ENCODE data around the gene DPM3. TPM values are rescaled to one million over a fixed set of nuclear protein-coding genes. Genes with fewer than 3 reads are reported as not detected.

Gene DPM3
- total and polyA plus RNA-seq, 2 of the 13 experiments (the other 11 are each of a cell fraction or from before 2014, with no cell fraction given): 23.2 to 53.4 TPM

GRCh38 chr1:155135415-155136028 is 4.8 kb downstream of the DPM3 start, which contains the start of gene SLC50A1 (continued):
- TF ChIP-seq, protein P1, sequence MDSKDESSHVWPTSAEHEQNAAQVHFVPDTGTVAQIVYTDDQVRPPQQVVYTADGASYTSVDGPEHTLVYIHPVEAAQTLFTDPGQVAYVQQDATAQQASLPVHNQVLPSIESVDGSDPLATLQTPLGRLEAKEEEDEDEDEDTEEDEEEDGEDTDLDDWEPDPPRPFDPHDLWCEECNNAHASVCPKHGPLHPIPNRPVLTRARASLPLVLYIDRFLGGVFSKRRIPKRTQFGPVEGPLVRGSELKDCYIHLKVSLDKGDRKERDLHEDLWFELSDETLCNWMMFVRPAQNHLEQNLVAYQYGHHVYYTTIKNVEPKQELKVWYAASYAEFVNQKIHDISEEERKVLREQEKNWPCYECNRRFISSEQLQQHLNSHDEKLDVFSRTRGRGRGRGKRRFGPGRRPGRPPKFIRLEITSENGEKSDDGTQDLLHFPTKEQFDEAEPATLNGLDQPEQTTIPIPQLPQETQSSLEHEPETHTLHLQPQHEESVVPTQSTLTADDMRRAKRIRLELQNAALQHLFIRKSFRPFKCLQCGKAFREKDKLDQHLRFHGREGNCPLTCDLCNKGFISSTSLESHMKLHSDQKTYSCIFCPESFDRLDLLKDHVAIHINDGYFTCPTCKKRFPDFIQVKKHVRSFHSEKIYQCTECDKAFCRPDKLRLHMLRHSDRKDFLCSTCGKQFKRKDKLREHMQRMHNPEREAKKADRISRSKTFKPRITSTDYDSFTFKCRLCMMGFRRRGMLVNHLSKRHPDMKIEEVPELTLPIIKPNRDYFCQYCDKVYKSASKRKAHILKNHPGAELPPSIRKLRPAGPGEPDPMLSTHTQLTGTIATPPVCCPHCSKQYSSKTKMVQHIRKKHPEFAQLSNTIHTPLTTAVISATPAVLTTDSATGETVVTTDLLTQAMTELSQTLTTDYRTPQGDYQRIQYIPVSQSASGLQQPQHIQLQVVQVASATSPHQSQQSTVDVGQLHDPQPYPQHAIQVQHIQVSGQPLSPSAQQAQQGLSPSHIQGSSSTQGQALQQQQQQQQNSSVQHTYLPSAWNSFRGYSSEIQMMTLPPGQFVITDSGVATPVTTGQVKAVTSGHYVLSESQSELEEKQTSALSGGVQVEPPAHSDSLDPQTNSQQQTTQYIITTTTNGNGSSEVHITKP (CRISPR knock-in tag; IDR thresholded peaks at IDR 0.05; ENCODE audit: low read depth): no peak
- 0 out of 2 replicates have a peak, but pooled peaks have one; percentile 44 for TF ChIP-seq PAWR (CRISPR knock-in tag; IDR thresholded peaks at IDR 0.05; ENCODE audit: borderline replicate concordance)
- TF ChIP-seq ZEB1 (IDR thresholded peaks at IDR 0.05; ENCODE audit: insufficient replicate concordance, low read depth): no peak
- TF ChIP-seq ZNF589 (CRISPR knock-in tag; conservative IDR thresholded peaks at IDR 0.05): peak; percentile 34; the same call in 1 of the 2 replicates
- no peak for TF ChIP-seq ATM (IDR thresholded peaks at IDR 0.05; ENCODE audit: borderline replicate concordance)
- TF ChIP-seq ZNF562 (CRISPR knock-in tag; IDR thresholded peaks at IDR 0.05; ENCODE audit: borderline replicate concordance): no peak
- TF ChIP-seq THRA (CRISPR knock-in tag; IDR thresholded peaks at IDR 0.05; ENCODE audit: borderline replicate concordance): no peak; the same call in none of the 2 replicates
- TF ChIP-seq ELF4 (CRISPR knock-in tag; IDR thresholded peaks at IDR 0.05; ENCODE audit: borderline replicate concordance): 0 out of 2 replicates have a peak, but pooled peaks have one; percentile 21
- no peak for TF ChIP-seq NPAS2 (CRISPR knock-in tag; IDR thresholded peaks at IDR 0.05; ENCODE audit: borderline replicate concordance)
- TF ChIP-seq CBX1 (IDR thresholded peaks at IDR 0.05; ENCODE audit: low read depth): no peak
- no peak for TF ChIP-seq GPBP1L1 (CRISPR knock-in tag; IDR thresholded peaks at IDR 0.05)
- TF ChIP-seq ZNF256 (CRISPR knock-in tag; conservative IDR thresholded peaks at IDR 0.05): 0 out of 2 replicates have a peak, but pooled peaks have one; percentile 69
- TF ChIP-seq, protein P2, sequence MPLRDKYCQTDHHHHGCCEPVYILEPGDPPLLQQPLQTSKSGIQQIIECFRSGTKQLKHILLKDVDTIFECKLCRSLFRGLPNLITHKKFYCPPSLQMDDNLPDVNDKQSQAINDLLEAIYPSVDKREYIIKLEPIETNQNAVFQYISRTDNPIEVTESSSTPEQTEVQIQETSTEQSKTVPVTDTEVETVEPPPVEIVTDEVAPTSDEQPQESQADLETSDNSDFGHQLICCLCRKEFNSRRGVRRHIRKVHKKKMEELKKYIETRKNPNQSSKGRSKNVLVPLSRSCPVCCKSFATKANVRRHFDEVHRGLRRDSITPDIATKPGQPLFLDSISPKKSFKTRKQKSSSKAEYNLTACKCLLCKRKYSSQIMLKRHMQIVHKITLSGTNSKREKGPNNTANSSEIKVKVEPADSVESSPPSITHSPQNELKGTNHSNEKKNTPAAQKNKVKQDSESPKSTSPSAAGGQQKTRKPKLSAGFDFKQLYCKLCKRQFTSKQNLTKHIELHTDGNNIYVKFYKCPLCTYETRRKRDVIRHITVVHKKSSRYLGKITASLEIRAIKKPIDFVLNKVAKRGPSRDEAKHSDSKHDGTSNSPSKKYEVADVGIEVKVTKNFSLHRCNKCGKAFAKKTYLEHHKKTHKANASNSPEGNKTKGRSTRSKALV (CRISPR knock-in tag; IDR thresholded peaks at IDR 0.05): peak; percentile 75; the same call in 1 of the 2 replicates
- TF ChIP-seq, protein P3, sequence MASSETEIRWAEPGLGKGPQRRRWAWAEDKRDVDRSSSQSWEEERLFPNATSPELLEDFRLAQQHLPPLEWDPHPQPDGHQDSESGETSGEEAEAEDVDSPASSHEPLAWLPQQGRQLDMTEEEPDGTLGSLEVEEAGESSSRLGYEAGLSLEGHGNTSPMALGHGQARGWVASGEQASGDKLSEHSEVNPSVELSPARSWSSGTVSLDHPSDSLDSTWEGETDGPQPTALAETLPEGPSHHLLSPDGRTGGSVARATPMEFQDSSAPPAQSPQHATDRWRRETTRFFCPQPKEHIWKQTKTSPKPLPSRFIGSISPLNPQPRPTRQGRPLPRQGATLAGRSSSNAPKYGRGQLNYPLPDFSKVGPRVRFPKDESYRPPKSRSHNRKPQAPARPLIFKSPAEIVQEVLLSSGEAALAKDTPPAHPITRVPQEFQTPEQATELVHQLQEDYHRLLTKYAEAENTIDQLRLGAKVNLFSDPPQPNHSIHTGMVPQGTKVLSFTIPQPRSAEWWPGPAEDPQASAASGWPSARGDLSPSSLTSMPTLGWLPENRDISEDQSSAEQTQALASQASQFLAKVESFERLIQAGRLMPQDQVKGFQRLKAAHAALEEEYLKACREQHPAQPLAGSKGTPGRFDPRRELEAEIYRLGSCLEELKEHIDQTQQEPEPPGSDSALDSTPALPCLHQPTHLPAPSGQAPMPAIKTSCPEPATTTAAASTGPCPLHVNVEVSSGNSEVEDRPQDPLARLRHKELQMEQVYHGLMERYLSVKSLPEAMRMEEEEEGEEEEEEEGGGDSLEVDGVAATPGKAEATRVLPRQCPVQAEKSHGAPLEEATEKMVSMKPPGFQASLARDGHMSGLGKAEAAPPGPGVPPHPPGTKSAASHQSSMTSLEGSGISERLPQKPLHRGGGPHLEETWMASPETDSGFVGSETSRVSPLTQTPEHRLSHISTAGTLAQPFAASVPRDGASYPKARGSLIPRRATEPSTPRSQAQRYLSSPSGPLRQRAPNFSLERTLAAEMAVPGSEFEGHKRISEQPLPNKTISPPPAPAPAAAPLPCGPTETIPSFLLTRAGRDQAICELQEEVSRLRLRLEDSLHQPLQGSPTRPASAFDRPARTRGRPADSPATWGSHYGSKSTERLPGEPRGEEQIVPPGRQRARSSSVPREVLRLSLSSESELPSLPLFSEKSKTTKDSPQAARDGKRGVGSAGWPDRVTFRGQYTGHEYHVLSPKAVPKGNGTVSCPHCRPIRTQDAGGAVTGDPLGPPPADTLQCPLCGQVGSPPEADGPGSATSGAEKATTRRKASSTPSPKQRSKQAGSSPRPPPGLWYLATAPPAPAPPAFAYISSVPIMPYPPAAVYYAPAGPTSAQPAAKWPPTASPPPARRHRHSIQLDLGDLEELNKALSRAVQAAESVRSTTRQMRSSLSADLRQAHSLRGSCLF (CRISPR knock-in tag; IDR thresholded peaks at IDR 0.05; ENCODE audit: borderline replicate concordance): 0 out of 2 replicates have a peak, but pooled peaks have one; percentile 33
- no peak for TF ChIP-seq RFXANK (CRISPR knock-in tag; IDR thresholded peaks at IDR 0.05)
